Neural cell (in vitro differentiated cells): ENCODE data around the gene STK24. TPM values are rescaled to one million over a fixed set of nuclear protein-coding genes. Genes with fewer than 3 reads are reported as not detected.

Experiments used
- H2AFZ ChIP-seq: fragments of 200-600, 300-800 bp; sonication (generic), shearing (Covaris generic); 2 replicates; pipeline ENCODE4 v1.6.0; 2014; ENCODE audit warnings: low read depth, mild to moderate bottlenecking, antibody characterized with exemption, low read length, moderate library complexity
- H3F3A ChIP-seq: fragments of 200-600 bp; shearing (Covaris generic); 2 replicates; pipeline ENCODE4 v1.6.1; 2016; ENCODE audit warnings: mild to moderate bottlenecking, moderate library complexity, mixed read lengths, antibody characterized with exemption, low read length; ENCODE audit not compliant: insufficient read depth, poor library complexity, severe bottlenecking
- H3K27ac ChIP-seq: fragments of 200-600, 300-800 bp; sonication (generic), shearing (Covaris generic); 2 replicates; pipeline ENCODE4 v1.5.1; 2014; ENCODE audit warnings: mild to moderate bottlenecking, low read length, moderate library complexity
- H3K27me3 ChIP-seq: fragments of 300-800, 200-600 bp; sonication (generic), shearing (Covaris generic); 2 replicates; pipeline ENCODE4 v1.6.0; 2014; ENCODE audit warnings: mild to moderate bottlenecking, low read depth, low read length, moderate library complexity; ENCODE audit not compliant: insufficient read depth
- H3K36me3 ChIP-seq: fragments of 300-800, 200-600 bp; sonication (generic), shearing (Covaris generic); 2 replicates; pipeline ENCODE4 v1.5.1; 2014; ENCODE audit warnings: mild to moderate bottlenecking, antibody characterized with exemption, low read length, moderate library complexity; ENCODE audit not compliant: insufficient read depth
- H3K4me2 ChIP-seq: fragments of 300-800, 200-600 bp; sonication (generic), shearing (Covaris generic); 2 replicates; pipeline ENCODE4 v1.6.0; 2014; ENCODE audit warnings: mild to moderate bottlenecking, low read length
- H3K4me3 ChIP-seq: fragments of 300-800, 200-600 bp; sonication (generic), shearing (Covaris generic); 2 replicates; pipeline ENCODE4 v1.5.1; 2014; ENCODE audit warnings: mild to moderate bottlenecking, low read length, moderate library complexity
- H3K79me2 ChIP-seq: fragments of 200-600 bp; shearing (Covaris generic); replicated peaks from 2 replicates; pipeline ENCODE4 v1.6.0; 2014; ENCODE audit warnings: mild to moderate bottlenecking, low read length, moderate library complexity; ENCODE audit not compliant: insufficient read depth
- H3K9ac ChIP-seq: fragments of 300-800, 200-600 bp; sonication (generic), shearing (Covaris generic); 2 replicates; pipeline ENCODE4 v1.6.1; 2016; ENCODE audit warnings: mild to moderate bottlenecking, low read length, mixed read lengths
- H3K9me2 ChIP-seq: fragments of 200-600 bp; shearing (Covaris generic); 2 replicates; pipeline ENCODE4 v1.6.1; 2016; ENCODE audit warnings: mild to moderate bottlenecking, low read length, mixed read lengths; ENCODE audit not compliant: insufficient read depth
- H3K9me3 ChIP-seq: fragments of 200-600, 300-800 bp; sonication (generic), shearing (Covaris generic); 2 replicates; pipeline ENCODE4 v1.6.1; 2016; ENCODE audit warnings: mild to moderate bottlenecking, mixed run types, low read length, moderate library complexity, mixed read lengths
- H4K20me1 ChIP-seq: fragments of 200-600 bp; shearing (Covaris generic); 2 replicates; pipeline ENCODE4 v1.6.1; 2016; ENCODE audit warnings: mild to moderate bottlenecking, mixed run types; ENCODE audit not compliant: insufficient read depth
- EP300 ChIP-seq: fragments of 450-650 bp; conservative IDR thresholded peaks from 2 replicates; pipeline ENCODE4 v1.6.1; 2014; ENCODE audit warnings: antibody characterized with exemption, mild to moderate bottlenecking, moderate library complexity; ENCODE audit not compliant: poor library complexity, severe bottlenecking
- EZH2 ChIP-seq: fragments of 200-600, 300-800 bp; shearing (Covaris generic), sonication (generic); IDR thresholded peaks from 2 replicates; pipeline ENCODE4 v1.6.1; 2014; ENCODE audit warnings: antibody characterized with exemption, low read length, borderline replicate concordance, mild to moderate bottlenecking; ENCODE audit not compliant: insufficient read depth, poor library complexity, severe bottlenecking
- MXI1 ChIP-seq: fragments of 450-650 bp; conservative IDR thresholded peaks from 2 replicates; pipeline ENCODE4 v1.6.1; 2014; ENCODE audit warnings: antibody characterized with exemption, mild to moderate bottlenecking; ENCODE audit not compliant: poor library complexity, severe bottlenecking
- POLR2AphosphoS5 ChIP-seq: IDR thresholded peaks from 2 replicates; pipeline ENCODE4 v1.6.1; 2012
- RAD21 ChIP-seq: fragments of 450-650 bp; conservative IDR thresholded peaks from 2 replicates; pipeline ENCODE4 v1.6.1; 2014; ENCODE audit warnings: antibody characterized with exemption, mild to moderate bottlenecking, moderate library complexity
- SMC3 ChIP-seq: fragments of 450-650 bp; conservative IDR thresholded peaks from 2 replicates; pipeline ENCODE4 v1.6.1; 2014; ENCODE audit warnings: antibody characterized with exemption, mild to moderate bottlenecking, moderate library complexity; ENCODE audit not compliant: poor library complexity
- TAF1 ChIP-seq: IDR thresholded peaks from 2 replicates; pipeline ENCODE4 v1.6.1; 2012; ENCODE audit warnings: low read depth
- polyA plus RNA-seq: library from polyadenylated mRNA; depleted of rRNA; stranded (reverse); fragments of >200 nt; gene quantifications from 2 replicates; pipeline ENCODE4 v1.2.3, GENCODE V29; 2014
- TF ChIP-seq, protein P1 (sequence below): fragments of 450-650 bp; IDR thresholded peaks from 2 replicates; pipeline ENCODE4 v1.5.1; 2014; ENCODE audit warnings: antibody characterized with exemption, mild to moderate bottlenecking, moderate library complexity; ENCODE audit not compliant: poor library complexity, severe bottlenecking
- TF ChIP-seq, protein P2 (sequence below): IDR thresholded peaks from 2 replicates; pipeline ENCODE4 v1.6.1; 2012; ENCODE audit warnings: borderline replicate concordance

Gene STK24
- polyA plus RNA-seq, 1 donor from 2014 or later, result 66.0 TPM

DNA sequence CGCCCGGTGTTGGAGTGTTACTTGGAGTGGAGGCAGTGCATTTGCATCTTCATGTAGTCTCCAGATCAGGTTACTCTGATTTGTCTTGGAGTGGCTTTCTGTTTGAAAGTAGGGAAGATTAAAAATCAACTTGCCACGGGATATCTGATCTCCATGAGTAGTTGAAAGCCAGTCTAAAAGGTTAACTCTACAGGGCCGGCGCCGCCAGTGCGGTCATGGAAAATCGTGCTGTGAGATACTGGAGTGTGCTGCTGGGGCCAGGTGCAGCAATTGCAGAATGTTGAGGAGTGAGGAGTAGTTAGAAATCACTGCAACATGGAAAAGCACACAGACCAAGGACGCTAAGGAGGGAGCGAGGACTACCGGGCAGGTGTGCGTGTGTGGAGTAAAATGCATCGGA lies 175.0 kb downstream of the STK24 start:
- H3K4me3 ChIP-seq, result no peak overlapping the region
- no peaks in the 10 kb centered on the region for H3K27me3 ChIP-seq
- H3K79me2 ChIP-seq, result no peaks in the 10 kb centered on the region
- H3K36me3 ChIP-seq, result no peaks in the 10 kb centered on the region
- H3K9me2 ChIP-seq, result no peaks in the 10 kb centered on the region
- peaks cover 4% of the 10 kb centered on the region for H3F3A ChIP-seq
- H4K20me1 ChIP-seq, result no peaks in the 10 kb centered on the region
- no peak overlapping the region for H3K27ac ChIP-seq
- H3K9ac ChIP-seq, result no peak overlapping the region
- no peak overlapping the region for H3K4me2 ChIP-seq
- TF ChIP-seq RAD21 (no peak), SMC3 (no peak), MXI1 (no peak)
- TF ChIP-seq, protein P1, sequence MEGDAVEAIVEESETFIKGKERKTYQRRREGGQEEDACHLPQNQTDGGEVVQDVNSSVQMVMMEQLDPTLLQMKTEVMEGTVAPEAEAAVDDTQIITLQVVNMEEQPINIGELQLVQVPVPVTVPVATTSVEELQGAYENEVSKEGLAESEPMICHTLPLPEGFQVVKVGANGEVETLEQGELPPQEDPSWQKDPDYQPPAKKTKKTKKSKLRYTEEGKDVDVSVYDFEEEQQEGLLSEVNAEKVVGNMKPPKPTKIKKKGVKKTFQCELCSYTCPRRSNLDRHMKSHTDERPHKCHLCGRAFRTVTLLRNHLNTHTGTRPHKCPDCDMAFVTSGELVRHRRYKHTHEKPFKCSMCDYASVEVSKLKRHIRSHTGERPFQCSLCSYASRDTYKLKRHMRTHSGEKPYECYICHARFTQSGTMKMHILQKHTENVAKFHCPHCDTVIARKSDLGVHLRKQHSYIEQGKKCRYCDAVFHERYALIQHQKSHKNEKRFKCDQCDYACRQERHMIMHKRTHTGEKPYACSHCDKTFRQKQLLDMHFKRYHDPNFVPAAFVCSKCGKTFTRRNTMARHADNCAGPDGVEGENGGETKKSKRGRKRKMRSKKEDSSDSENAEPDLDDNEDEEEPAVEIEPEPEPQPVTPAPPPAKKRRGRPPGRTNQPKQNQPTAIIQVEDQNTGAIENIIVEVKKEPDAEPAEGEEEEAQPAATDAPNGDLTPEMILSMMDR, result no peak
- no peaks in the 10 kb centered on the region for H3K9me3 ChIP-seq
- H2AFZ ChIP-seq, result no peak overlapping the region

DNA sequence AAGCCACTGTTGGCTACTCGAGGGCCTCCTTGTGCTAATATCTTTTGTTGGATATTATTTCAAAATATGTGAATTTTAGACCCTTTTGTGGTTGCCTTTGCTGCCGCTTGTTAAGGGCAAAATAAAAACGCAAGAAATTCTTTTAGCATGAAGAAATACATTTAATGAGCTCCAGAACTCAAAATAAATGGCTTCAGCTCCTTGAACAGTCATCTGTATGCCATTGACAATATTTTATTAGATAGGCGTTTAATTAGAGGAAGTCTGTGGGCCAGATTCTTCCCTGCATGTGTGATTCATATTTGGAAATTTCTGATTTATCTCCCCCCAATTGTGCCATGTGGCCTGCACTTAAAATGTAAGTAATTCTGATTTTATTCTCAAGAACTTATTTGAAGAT lies 177.2 kb downstream of the STK24 start:
- no peak overlapping the region for H2AFZ ChIP-seq
- no peaks in the 10 kb centered on the region for H3K36me3 ChIP-seq
- no peaks in the 10 kb centered on the region for H3K9me3 ChIP-seq
- no peak overlapping the region for H3K9ac ChIP-seq
- no peaks in the 10 kb centered on the region for H4K20me1 ChIP-seq
- H3K9me2 ChIP-seq, result no peaks in the 10 kb centered on the region
- H3F3A ChIP-seq, result no peaks in the 10 kb centered on the region
- no peak overlapping the region for H3K27ac ChIP-seq
- no peak for TF ChIP-seq MXI1
- TF ChIP-seq, protein P1, result no peak
- H3K79me2 ChIP-seq, result no peaks in the 10 kb centered on the region
- no peaks in the 10 kb centered on the region for H3K27me3 ChIP-seq
- no peak overlapping the region for H3K4me3 ChIP-seq
- H3K4me2 ChIP-seq, result no peak overlapping the region

DNA sequence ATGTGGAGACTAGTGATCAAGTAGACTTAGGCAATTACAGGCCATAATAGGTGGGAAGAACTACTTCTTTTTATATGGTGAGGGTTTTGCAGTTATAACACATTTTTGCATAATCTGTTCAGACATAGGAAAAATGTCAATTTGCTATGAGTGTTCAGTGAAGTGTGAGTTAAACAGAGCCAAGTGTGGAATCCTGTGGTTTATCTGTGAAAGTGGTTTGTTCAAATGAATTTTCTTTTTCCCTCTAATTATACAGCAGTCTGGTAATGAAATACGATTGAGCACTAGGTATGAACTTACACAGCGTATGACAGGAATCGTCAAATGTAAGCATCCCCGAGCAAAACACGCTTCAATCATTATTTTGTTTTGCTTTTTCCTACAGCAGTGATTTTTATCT lies 178.3 kb downstream of the STK24 start:
- no peak overlapping the region for H3K4me3 ChIP-seq
- no peaks in the 10 kb centered on the region for H3K27me3 ChIP-seq
- H3K36me3 ChIP-seq, result no peaks in the 10 kb centered on the region
- no peak for TF ChIP-seq EZH2
- TF ChIP-seq, protein P2, sequence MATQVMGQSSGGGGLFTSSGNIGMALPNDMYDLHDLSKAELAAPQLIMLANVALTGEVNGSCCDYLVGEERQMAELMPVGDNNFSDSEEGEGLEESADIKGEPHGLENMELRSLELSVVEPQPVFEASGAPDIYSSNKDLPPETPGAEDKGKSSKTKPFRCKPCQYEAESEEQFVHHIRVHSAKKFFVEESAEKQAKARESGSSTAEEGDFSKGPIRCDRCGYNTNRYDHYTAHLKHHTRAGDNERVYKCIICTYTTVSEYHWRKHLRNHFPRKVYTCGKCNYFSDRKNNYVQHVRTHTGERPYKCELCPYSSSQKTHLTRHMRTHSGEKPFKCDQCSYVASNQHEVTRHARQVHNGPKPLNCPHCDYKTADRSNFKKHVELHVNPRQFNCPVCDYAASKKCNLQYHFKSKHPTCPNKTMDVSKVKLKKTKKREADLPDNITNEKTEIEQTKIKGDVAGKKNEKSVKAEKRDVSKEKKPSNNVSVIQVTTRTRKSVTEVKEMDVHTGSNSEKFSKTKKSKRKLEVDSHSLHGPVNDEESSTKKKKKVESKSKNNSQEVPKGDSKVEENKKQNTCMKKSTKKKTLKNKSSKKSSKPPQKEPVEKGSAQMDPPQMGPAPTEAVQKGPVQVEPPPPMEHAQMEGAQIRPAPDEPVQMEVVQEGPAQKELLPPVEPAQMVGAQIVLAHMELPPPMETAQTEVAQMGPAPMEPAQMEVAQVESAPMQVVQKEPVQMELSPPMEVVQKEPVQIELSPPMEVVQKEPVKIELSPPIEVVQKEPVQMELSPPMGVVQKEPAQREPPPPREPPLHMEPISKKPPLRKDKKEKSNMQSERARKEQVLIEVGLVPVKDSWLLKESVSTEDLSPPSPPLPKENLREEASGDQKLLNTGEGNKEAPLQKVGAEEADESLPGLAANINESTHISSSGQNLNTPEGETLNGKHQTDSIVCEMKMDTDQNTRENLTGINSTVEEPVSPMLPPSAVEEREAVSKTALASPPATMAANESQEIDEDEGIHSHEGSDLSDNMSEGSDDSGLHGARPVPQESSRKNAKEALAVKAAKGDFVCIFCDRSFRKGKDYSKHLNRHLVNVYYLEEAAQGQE, result no peak
- no peak for TF ChIP-seq TAF1
- no peak for TF ChIP-seq SMC3
- TF ChIP-seq, protein P1, result no peak
- TF ChIP-seq MXI1, result no peak
- no peak for TF ChIP-seq POLR2AphosphoS5
- no peak for TF ChIP-seq EP300
- no peak for TF ChIP-seq RAD21
- H3K27ac ChIP-seq, result no peak overlapping the region
- no peak overlapping the region for H2AFZ ChIP-seq
- no peaks in the 10 kb centered on the region for H3K79me2 ChIP-seq
- no peaks in the 10 kb centered on the region for H3K9me2 ChIP-seq
- no peaks in the 10 kb centered on the region for H3K9me3 ChIP-seq
- no peak overlapping the region for H3K9ac ChIP-seq
- no peak overlapping the region for H3K4me2 ChIP-seq
- H4K20me1 ChIP-seq, result no peaks in the 10 kb centered on the region
- no peaks in the 10 kb centered on the region for H3F3A ChIP-seq
